Effector CD8-positive, alpha-beta T cell (primary cell): ENCODE results near the gene SPOP.
"Not testable (repeated sequence)": the region's sequence is repeated elsewhere in the genome, so short reads cannot be mapped to it uniquely, and the experiment has no call there.

Source experiments
- DNase-seq: peaks from one replicate; lab custom pipeline; 2025; lab: John Stamatoyannopoulos, UW

SPOP gene

DNA sequence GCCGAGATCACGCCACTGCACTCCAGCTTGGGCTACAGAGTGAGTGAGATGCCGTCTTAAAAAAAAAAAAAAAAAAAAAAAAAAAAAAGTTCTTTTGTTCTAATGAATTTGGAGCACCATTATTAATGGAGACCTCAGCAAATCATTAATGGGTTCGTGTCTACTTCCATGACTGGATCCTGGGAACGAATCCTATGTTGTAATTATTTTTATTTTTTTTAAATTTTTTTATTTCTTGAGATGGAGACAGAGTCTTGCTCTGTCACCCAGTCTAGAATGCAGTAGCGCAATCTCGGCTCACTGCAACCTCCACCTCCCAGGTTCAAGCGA, 30.7 kb downstream of the SPOP start:
- no peak for DNase-seq

GRCh38 chr17:49646391-49647255, 31.3 kb downstream of the SPOP start:
- DNase-seq = no peak

- not testable (repeated sequence) for DNase-seq
These were observed 31.9 kb downstream of the SPOP start for GRCh38 chr17:49646056-49646390.

GRCh38 chr17:49645654-49646053, 32.2 kb downstream of the SPOP start:
- no peak for DNase-seq

- DNase-seq = no peak
These were observed 37.3 kb downstream of the SPOP start for GRCh38 chr17:49640556-49640955.

DNA sequence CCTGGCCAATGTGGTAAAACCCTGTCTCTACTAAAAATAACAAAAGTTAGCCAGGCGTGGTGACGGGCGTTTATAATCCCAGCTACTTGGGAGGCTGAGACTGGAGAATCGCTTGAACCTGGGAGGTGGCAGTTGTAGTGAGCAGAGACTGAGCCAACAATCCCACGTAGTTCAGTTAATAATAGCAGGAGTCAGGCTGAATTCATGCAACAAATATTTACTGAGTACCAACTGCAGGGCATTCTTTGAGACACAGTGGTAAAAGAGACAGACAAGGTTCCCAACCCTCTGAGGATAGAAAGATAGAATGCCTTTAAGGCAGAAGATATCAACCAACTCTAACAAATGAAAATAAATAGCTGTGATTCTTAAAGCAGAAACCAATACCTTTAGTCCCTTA, 39.1 kb downstream of the SPOP start:
- no peak for DNase-seq

- no peak for DNase-seq
These were observed 40.2 kb downstream of the SPOP start for GRCh38 chr17:49637739-49638138.

- no peak for DNase-seq
These were observed 40.8 kb downstream of the SPOP start for GRCh38 chr17:49637050-49637449.

GRCh38 chr17:49635121-49635520, 42.8 kb downstream of the SPOP start:
- no peak for DNase-seq

GRCh38 chr17:49634485-49634860, 43.4 kb downstream of the SPOP start:
- no peak for DNase-seq

- DNase-seq = no peak
These were observed 44.0 kb downstream of the SPOP start for GRCh38 chr17:49633762-49634484.

DNA sequence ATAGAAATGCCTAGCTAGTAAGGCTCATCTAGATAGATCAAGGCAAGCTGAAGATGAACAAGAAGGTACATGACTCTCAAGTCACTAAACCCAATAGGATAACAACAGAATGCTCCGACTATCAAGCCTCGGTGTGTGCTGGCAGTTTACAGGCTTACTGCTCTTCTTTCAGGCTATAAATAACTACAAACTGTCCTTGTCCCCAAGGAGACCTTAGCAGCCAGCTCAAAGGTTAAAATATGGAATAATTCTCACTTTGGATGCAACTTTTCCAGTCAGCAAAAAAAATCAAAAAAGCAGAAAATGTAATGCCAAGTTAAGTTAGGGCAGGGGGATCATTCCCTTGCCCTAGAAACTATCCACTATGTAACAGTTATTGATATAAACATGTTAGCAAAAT, 44.6 kb downstream of the SPOP start:
- DNase-seq = no peak

- DNase-seq = no peak
These were observed 45.7 kb downstream of the SPOP start for GRCh38 chr17:49632201-49632600.

GRCh38 chr17:49631496-49631895, 46.4 kb downstream of the SPOP start:
- DNase-seq = no peak

DNA sequence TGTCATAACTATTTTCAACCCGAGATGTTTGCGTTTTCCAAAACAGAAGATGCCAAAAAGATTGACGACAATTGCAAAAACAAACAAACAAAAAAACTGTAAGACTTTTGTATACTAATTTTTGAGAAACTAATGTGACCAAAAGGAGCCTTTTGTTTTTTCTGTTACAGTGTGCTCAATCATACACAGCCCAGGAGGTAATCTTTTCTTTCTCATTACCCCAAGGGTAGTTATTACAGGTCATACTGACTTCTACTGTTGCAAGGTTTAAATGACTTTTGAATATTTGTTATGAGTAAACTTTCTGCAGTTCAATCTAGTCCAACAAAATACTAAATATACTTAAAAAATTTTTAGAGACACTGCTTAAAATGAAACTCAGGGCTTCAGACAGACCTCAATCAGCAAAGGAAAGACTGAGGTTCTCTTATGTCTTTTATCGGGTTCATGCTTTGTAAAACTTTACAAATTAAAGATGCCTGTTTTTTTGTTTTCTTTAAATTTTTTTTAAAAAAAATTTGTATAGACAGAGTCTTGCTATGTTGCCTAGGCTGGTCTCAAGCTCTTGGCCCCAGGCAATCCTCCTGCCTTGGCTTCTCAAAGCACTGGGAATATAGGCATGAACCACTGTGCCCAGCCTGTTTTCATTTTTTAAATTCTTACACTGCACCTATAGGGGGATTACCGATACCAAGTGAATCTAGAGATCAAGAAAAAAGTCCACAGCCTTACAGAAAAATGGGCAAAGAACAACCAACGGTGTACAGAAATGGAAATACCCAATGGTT, 47.6 kb downstream of the SPOP start:
- no peak for DNase-seq

DNA sequence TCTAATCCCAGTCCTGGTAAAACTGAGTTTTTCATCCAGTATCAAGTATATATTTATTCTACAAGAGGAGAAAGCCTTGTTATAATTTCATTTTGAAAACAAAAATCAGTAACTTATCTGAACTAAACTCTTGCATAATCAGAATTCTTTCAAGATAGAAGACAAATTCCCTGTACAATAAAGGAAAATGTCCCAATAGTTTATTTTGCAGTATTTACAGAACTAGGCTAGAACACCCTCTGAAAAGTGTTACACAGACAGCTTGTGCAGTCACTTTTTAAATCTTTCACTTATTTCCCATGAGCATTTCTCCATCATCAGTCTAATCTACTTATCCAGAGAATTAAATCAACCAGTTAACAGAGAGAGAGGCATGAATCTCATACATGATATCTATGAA, 48.5 kb downstream of the SPOP start:
- no peak for DNase-seq

GRCh38 chr17:49624896-49625295, 53.0 kb downstream of the SPOP start:
- no peak for DNase-seq

DNA sequence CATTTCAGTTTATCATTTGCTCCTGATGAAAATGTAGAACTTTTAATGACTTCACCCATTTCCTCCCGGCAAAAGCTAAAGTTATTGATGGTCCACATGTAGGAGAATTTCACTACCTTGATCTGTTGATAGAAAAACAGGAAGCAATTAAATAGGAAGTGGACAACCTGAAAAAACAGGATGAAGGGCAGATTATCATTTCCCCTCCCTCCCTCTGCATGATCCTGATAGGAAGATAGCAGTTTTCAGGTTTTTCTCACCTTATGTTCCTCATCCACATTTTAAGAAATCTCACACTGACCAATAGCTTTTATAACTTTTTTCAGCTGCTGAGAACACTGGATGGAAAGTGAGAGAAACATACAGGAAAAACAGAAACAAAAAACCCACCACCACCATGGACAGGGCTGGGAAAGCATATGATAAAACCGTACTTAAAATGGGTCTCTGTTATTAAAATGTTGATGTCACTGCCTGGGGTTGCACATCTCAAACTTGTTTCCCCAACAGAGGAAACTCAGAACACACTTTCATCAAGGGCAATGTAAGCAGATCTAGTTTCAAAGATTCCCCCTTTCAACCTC, 55.9 kb downstream of the SPOP start:
- no peak for DNase-seq

DNA sequence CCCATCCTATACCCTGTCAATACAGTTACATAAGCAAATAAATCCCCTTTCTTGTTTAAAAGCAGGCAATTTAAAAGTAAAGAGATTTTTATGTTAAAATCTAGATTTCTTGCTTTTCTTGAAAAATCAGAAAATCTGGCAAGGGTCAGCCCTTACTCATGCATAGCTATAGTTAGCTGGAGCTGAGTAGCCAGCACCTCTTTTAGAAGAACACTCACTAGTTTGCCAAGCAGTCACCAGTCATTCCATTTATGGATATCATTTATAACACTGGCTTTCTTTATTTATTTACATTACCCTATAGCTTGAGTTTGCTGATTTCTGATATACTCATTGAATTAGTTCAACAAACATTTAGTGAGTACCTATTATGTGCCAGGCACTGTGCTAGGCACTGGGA, 56.5 kb downstream of the SPOP start:
- no peak for DNase-seq

- no peak for DNase-seq
These were observed 59.8 kb downstream of the SPOP start for GRCh38 chr17:49618028-49618611.

- DNase-seq = no peak
These were observed 61.2 kb downstream of the SPOP start for GRCh38 chr17:49616601-49617131.

DNA sequence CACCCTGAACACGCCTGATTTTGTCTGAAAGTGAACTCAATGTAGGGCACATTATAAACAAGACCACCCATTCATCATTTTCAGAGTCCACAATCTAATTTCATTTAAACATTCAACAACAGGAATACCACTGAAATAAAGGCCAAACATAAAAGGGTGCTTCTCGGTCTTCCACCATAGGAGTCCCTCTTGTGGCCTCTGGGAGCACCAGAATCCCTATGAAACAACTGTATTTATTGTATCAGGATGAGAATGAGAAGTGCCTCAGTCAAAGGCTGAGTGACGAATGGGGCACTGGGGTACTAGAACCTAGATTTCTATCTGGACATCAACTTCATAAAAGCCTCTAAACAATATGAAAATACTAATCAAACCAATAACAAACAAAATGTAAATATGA, 61.8 kb downstream of the SPOP start:
- no peak for DNase-seq
